Endothelial cell of hepatic sinusoid (primary cell): Measurements from ENCODE around the gene B4GALT5.
"Not testable (repeated sequence)": the region's sequence is repeated elsewhere in the genome, so short reads cannot be mapped to it uniquely, and the experiment has no call there.

Experiments used
- in situ Hi-C: cut with HindIII; loops from 2 replicates; pipeline ENCODE4 v1.10.0; 2017; ENCODE audit warnings: low sequenced_read_pairs

The B4GALT5 gene

GRCh38 chr20:49713753-49714712, at the start of gene B4GALT5:
Gene B4GALT5 (minus strand): TSS chr20:49713878. CDS start chr20:49713690, 188 bp downstream.
- in situ Hi-C loops: no loop called here

GRCh38 chr20:49762940-49763766, 49.5 kb upstream of the B4GALT5 start:
- in situ Hi-C loops: no loop called here

GRCh38 chr20:49761888-49762287, 48.2 kb upstream of the B4GALT5 start:
- in situ Hi-C loops: not testable (repeated sequence)

GRCh38 chr20:49759266-49759950, 45.7 kb upstream of the B4GALT5 start:
- in situ Hi-C loops: no loop called here

GRCh38 chr20:49758781-49759180, 45.1 kb upstream of the B4GALT5 start:
- in situ Hi-C loops: no loop called here

- in situ Hi-C loops: no loop called here
These were observed 43.9 kb upstream of the B4GALT5 start for GRCh38 chr20:49757597-49757996.

- in situ Hi-C loops: no loop called here
These were observed 42.6 kb upstream of the B4GALT5 start for GRCh38 chr20:49756241-49756640.

- in situ Hi-C loops: no loop called here
These were observed 40.9 kb upstream of the B4GALT5 start for GRCh38 chr20:49754596-49754995.

GRCh38 chr20:49753133-49753532, 39.5 kb upstream of the B4GALT5 start:
- in situ Hi-C loops: no loop called here

GRCh38 chr20:49752201-49752903, 38.7 kb upstream of the B4GALT5 start:
- in situ Hi-C loops: no loop called here

- in situ Hi-C loops: no loop called here
These were observed 37.7 kb upstream of the B4GALT5 start for GRCh38 chr20:49751397-49751736.

GRCh38 chr20:49750611-49751396, 37.1 kb upstream of the B4GALT5 start:
- in situ Hi-C loops: no loop called here

GRCh38 chr20:49749625-49750024, 35.9 kb upstream of the B4GALT5 start:
- in situ Hi-C loops: no loop called here

GRCh38 chr20:49748525-49748838, 34.8 kb upstream of the B4GALT5 start:
- in situ Hi-C loops: no loop called here

- in situ Hi-C loops: no loop called here
These were observed 34.2 kb upstream of the B4GALT5 start for GRCh38 chr20:49747707-49748524.

GRCh38 chr20:49742948-49743347, 29.3 kb upstream of the B4GALT5 start:
- in situ Hi-C loops: no loop called here

GRCh38 chr20:49741977-49742376, 28.3 kb upstream of the B4GALT5 start:
- in situ Hi-C loops: no loop called here

GRCh38 chr20:49740807-49741206, 27.1 kb upstream of the B4GALT5 start:
- in situ Hi-C loops: no loop called here

GRCh38 chr20:49739042-49739441, 25.4 kb upstream of the B4GALT5 start:
- in situ Hi-C loops: no loop called here
